Activated CD8-positive, alpha-beta T cell treated with anti-CD3 and anti-CD28 coated beads for 36 hours (primary cell): Measurements from ENCODE around the gene CACNA1C. TPM values are rescaled to one million over a fixed set of nuclear protein-coding genes. Genes with fewer than 3 reads are reported as not detected.

Experiments used
- ATAC-seq: fragments of 200-7000 bp; cut with Tn5 transposase; one replicate; pipeline ENCODE4 v1.10.0; 2021; ENCODE audit warnings: mild to moderate bottlenecking, moderate library complexity
- CTCF ChIA-PET: fragments of 350-600 bp; sonication (Branson Sonifier 250); formaldehyde crosslinking; loops from one replicate; lab custom pipeline; 2021; ENCODE audit warnings: antibody characterized with exemption; lab: Charles Lee
- POLR2A ChIA-PET: fragments of 350-600 bp; sonication (Branson Sonifier 250); formaldehyde crosslinking; loops from one replicate; lab custom pipeline; 2021; ENCODE audit warnings: antibody characterized with exemption; lab: Charles Lee
- DNase-seq: peaks from one replicate; pipeline ENCODE4 v3.0.0-alpha.2; 2020
- H3K27ac Mint-ChIP-seq: one replicate; pipeline ENCODE4 v1.8.0; 2021; ENCODE audit warnings: mild to moderate bottlenecking, mixed read lengths
- H3K27me3 Mint-ChIP-seq: one replicate; pipeline ENCODE4 v1.8.0; 2021; ENCODE audit warnings: mixed read lengths
- H3K36me3 Mint-ChIP-seq: one replicate; pipeline ENCODE4 v1.8.0; 2021; ENCODE audit warnings: low read depth, mixed read lengths
- H3K4me1 Mint-ChIP-seq: one replicate; pipeline ENCODE4 v1.8.0; 2021; ENCODE audit warnings: low read depth, mixed read lengths
- H3K4me3 Mint-ChIP-seq: one replicate; pipeline ENCODE4 v1.8.0; 2021; ENCODE audit warnings: mild to moderate bottlenecking, moderate library complexity, mixed read lengths
- H3K9me3 Mint-ChIP-seq: one replicate; pipeline ENCODE4 v1.8.0; 2021; ENCODE audit warnings: mixed read lengths
- CTCF ChIP-seq: fragments of 200-600 bp; IDR thresholded peaks from one replicate; pipeline ENCODE4 v1.8.0; 2022; ENCODE audit warnings: antibody characterized with exemption, mild to moderate bottlenecking
- intact Hi-C: fragments of 100-400 bp; cut with micrococcal nuclease; formaldehyde crosslinking; loops from one replicate; pipeline ENCODE4 v1.10.0; 2022
- total RNA-seq, 2 experiments: library from RNA; stranded (reverse); gene quantifications; one replicate each; pipeline ENCODE4 v1.2.3, GENCODE V29; 2021

CACNA1C gene
- total RNA-seq, 2 experiments from 2014 or later, result 0.02 to 0.05 TPM

- no peaks in the 10 kb centered on the region for H3K9me3 Mint-ChIP-seq
- POLR2A ChIA-PET, result interaction anchor here (0.6 to 1.0 kb wide), 2 partner anchors 11 to 1434 kb away, joined by 3 read pairs; no protein-coding TSS in a partner anchor
Observed at GRCh38 chr12:2605301-2605700, 552.5 kb downstream of the CACNA1C start.

GRCh38 chr12:2606186-2606910 lies 553.6 kb downstream of the CACNA1C start:
- ChIA-PET POLR2A (interaction anchor here (0.6 to 1.0 kb wide), 2 partner anchors 10 to 1435 kb away, joined by 3 read pairs; no protein-coding TSS in a partner anchor), CTCF (no interaction called here)
- Mint-ChIP-seq H3K4me1 (peaks cover 3% of the 10 kb centered on the region), H3K9me3 (no peaks in the 10 kb centered on the region), H3K4me3 (no peak overlapping the region), H3K27me3 (peaks cover 11% of the 10 kb centered on the region), H3K36me3 (no peaks in the 10 kb centered on the region), H3K27ac (no peak overlapping the region)
- ATAC-seq (no peak), DNase-seq (no peak)
- intact Hi-C loops, result no loop called here
- no peak for TF ChIP-seq CTCF

More at GRCh38 chr12:2605301-2605700, 552.5 kb downstream of the CACNA1C start:
- H3K36me3 Mint-ChIP-seq, result no peaks in the 10 kb centered on the region
- CTCF ChIA-PET, result no interaction called here
- peaks cover 11% of the 10 kb centered on the region for H3K27me3 Mint-ChIP-seq
- no peak for ATAC-seq
- no peak overlapping the region for H3K4me3 Mint-ChIP-seq
- TF ChIP-seq CTCF, result no peak
- no peak overlapping the region for H3K27ac Mint-ChIP-seq
- peaks cover 3% of the 10 kb centered on the region for H3K4me1 Mint-ChIP-seq
- intact Hi-C loops, result no loop called here
- no peak for DNase-seq

- CTCF ChIA-PET, result no interaction called here
- Mint-ChIP-seq H3K27me3 (peaks cover 13% of the 10 kb centered on the region), H3K27ac (no peak overlapping the region), H3K9me3 (no peaks in the 10 kb centered on the region), H3K4me3 (no peak overlapping the region), H3K36me3 (no peaks in the 10 kb centered on the region), H3K4me1 (peaks cover 3% of the 10 kb centered on the region)
- intact Hi-C loops, result no loop called here
- DNase-seq (no peak), ATAC-seq (no peak)
- POLR2A ChIA-PET, result no interaction called here
- TF ChIP-seq CTCF, result no peak
Observed at GRCh38 chr12:2607881-2608607, 555.3 kb downstream of the CACNA1C start.

GRCh38 chr12:2608608-2608945 lies 555.8 kb downstream of the CACNA1C start:
- ChIA-PET CTCF (no interaction called here), POLR2A (no interaction called here)
- Mint-ChIP-seq H3K27me3 (peaks cover 13% of the 10 kb centered on the region), H3K4me1 (peaks cover 3% of the 10 kb centered on the region), H3K27ac (no peak overlapping the region), H3K36me3 (no peaks in the 10 kb centered on the region), H3K9me3 (no peaks in the 10 kb centered on the region), H3K4me3 (no peak overlapping the region)
- DNase-seq (no peak), ATAC-seq (no peak)
- intact Hi-C loops, result no loop called here
- no peak for TF ChIP-seq CTCF

GRCh38 chr12:2609020-2609419 lies 556.2 kb downstream of the CACNA1C start:
- Mint-ChIP-seq H3K36me3 (no peaks in the 10 kb centered on the region), H3K4me1 (peaks cover 5% of the 10 kb centered on the region), H3K4me3 (no peak overlapping the region), H3K27me3 (peaks cover 14% of the 10 kb centered on the region), H3K9me3 (no peaks in the 10 kb centered on the region), H3K27ac (no peak overlapping the region)
- DNase-seq (no peak), ATAC-seq (no peak)
- intact Hi-C loops, result no loop called here
- CTCF ChIA-PET, result no interaction called here
- POLR2A ChIA-PET, result no interaction called here
- TF ChIP-seq CTCF, result no peak
